Measurements from ENCODE around the gene RHOB. TPM values are rescaled to one million over a fixed set of nuclear protein-coding genes. Genes with fewer than 3 reads are reported as not detected.

RHOB gene
- total RNA-seq, 1 donor: 161 TPM

DNA sequence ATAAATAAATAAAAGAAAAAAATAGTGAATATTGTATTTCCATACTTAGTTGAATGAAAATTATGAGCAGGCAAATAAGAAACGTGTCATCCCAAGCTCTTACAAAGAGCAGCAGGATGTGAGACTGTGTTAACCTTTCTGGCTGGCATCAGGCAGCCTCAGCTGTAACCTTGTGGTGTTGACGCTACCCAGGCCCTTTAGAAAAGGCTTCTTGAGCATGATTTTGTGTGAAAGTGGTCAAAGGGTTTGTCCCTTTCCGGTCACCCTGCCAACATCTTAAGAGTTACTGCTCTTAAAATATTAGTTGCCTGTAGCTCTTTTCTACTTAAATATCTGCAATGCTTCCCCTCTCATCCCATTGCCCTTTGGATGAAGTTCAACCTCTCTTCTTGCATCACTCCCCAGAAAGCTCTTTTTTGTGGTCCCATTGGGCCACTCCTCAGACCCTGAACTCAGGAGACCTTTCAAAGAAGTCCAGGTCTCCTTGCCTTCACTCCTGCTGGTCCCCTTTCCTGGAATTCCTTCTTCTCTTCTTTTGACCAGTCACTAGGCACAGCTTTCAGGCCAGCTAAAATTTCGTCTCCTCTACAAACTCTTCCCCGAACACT is 35.0 kb downstream of the RHOB start:
- TF ChIP-seq CTCF (IDR thresholded peaks at IDR 0.05; ENCODE audit: extremely low read depth, low read depth, low read length): no peak
- no peak overlapping the region for H3K27ac ChIP-seq (ENCODE audit: low read depth, low read length)
- no peaks in the 10 kb centered on the region for H3K4me1 ChIP-seq (ENCODE audit: insufficient read depth, low read length)

DNA sequence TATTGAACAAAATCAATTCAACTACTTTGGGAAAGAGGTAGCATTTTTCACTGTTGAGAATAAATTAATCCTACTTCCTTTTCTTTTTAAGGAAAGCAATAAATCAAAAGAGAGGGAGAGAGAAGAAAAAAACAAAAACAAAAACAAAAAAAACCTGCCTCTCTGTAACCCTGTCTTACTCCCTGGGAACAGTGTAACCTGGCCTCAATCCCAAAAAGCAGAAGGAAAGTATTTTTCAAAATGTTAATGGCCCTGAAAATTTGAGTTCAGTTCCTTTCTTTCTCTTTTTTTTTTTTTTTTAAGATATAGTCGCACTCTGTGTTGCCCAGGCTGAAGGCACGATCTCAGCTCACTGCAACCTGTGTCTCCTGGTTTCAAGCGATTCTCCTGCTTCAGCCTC is 35.9 kb downstream of the RHOB start:
- Histone ChIP-seq H2AFZ (ENCODE audit: low read length) (no peak overlapping the region), H3K27me3 (ENCODE audit: insufficient read depth, low read length) (no peaks in the 10 kb centered on the region), H3K4me3 (ENCODE audit: insufficient read depth, low read length) (no peak overlapping the region), H3K79me2 (ENCODE audit: insufficient read depth, low read length) (no peaks in the 10 kb centered on the region), H3K36me3 (ENCODE audit: insufficient read depth, low read length) (no peaks in the 10 kb centered on the region), H3K9me3 (ENCODE audit: low read depth, low read length) (no peaks in the 10 kb centered on the region), H4K20me1 (ENCODE audit: insufficient read depth, low read length) (no peaks in the 10 kb centered on the region), H3K4me1 (ENCODE audit: insufficient read depth, low read length) (no peaks in the 10 kb centered on the region), H3K4me2 (ENCODE audit: insufficient read depth, low read length) (no peak overlapping the region), H3K27ac (ENCODE audit: low read depth, low read length) (no peak overlapping the region)
- no peak for TF ChIP-seq CTCF (IDR thresholded peaks at IDR 0.05; ENCODE audit: extremely low read depth, low read depth, low read length)
- no peak for DNase-seq (ENCODE audit: insufficient read length, low spot score, missing footprints)

More for the DNA sequence above, 35.0 kb downstream of the RHOB start:
- no peak overlapping the region for H3K4me3 ChIP-seq (ENCODE audit: insufficient read depth, low read length)
- H3K36me3 ChIP-seq (ENCODE audit: insufficient read depth, low read length): no peaks in the 10 kb centered on the region
- no peaks in the 10 kb centered on the region for H3K27me3 ChIP-seq (ENCODE audit: insufficient read depth, low read length)
- DNase-seq (ENCODE audit: insufficient read length, low spot score, missing footprints): no peak
- H3K79me2 ChIP-seq (ENCODE audit: insufficient read depth, low read length): no peaks in the 10 kb centered on the region
- no peak overlapping the region for H3K4me2 ChIP-seq (ENCODE audit: insufficient read depth, low read length)
- H4K20me1 ChIP-seq (ENCODE audit: insufficient read depth, low read length): no peaks in the 10 kb centered on the region
- H2AFZ ChIP-seq (ENCODE audit: low read length): no peak overlapping the region
- no peaks in the 10 kb centered on the region for H3K9me3 ChIP-seq (ENCODE audit: low read depth, low read length)

GRCh38 chr2:20483194-20483895 is 36.5 kb downstream of the RHOB start:
- H3K9me3 ChIP-seq (ENCODE audit: low read depth, low read length): no peaks in the 10 kb centered on the region
- no peak overlapping the region for H3K27ac ChIP-seq (ENCODE audit: low read depth, low read length)
- no peak overlapping the region for H3K4me2 ChIP-seq (ENCODE audit: insufficient read depth, low read length)
- no peaks in the 10 kb centered on the region for H3K4me1 ChIP-seq (ENCODE audit: insufficient read depth, low read length)
- no peaks in the 10 kb centered on the region for H4K20me1 ChIP-seq (ENCODE audit: insufficient read depth, low read length)
- no peak overlapping the region for H3K4me3 ChIP-seq (ENCODE audit: insufficient read depth, low read length)
- H3K36me3 ChIP-seq (ENCODE audit: insufficient read depth, low read length): no peaks in the 10 kb centered on the region
- no peaks in the 10 kb centered on the region for H3K27me3 ChIP-seq (ENCODE audit: insufficient read depth, low read length)
- H2AFZ ChIP-seq (ENCODE audit: low read length): no peak overlapping the region
- no peak for DNase-seq (ENCODE audit: insufficient read length, low spot score, missing footprints)
- H3K79me2 ChIP-seq (ENCODE audit: insufficient read depth, low read length): no peaks in the 10 kb centered on the region
- TF ChIP-seq CTCF (IDR thresholded peaks at IDR 0.05; ENCODE audit: extremely low read depth, low read depth, low read length): no peak

GRCh38 chr2:20484034-20484617 is 37.3 kb downstream of the RHOB start:
- TF ChIP-seq CTCF (IDR thresholded peaks at IDR 0.05; ENCODE audit: extremely low read depth, low read depth, low read length): no peak
- no peaks in the 10 kb centered on the region for H3K36me3 ChIP-seq (ENCODE audit: insufficient read depth, low read length)
- H3K79me2 ChIP-seq (ENCODE audit: insufficient read depth, low read length): no peaks in the 10 kb centered on the region
- H3K4me3 ChIP-seq (ENCODE audit: insufficient read depth, low read length): no peak overlapping the region
- H3K27ac ChIP-seq (ENCODE audit: low read depth, low read length): no peak overlapping the region
- DNase-seq (ENCODE audit: insufficient read length, low spot score, missing footprints): no peak
- no peaks in the 10 kb centered on the region for H3K4me1 ChIP-seq (ENCODE audit: insufficient read depth, low read length)
- no peaks in the 10 kb centered on the region for H3K9me3 ChIP-seq (ENCODE audit: low read depth, low read length)
- no peaks in the 10 kb centered on the region for H3K27me3 ChIP-seq (ENCODE audit: insufficient read depth, low read length)
- no peak overlapping the region for H3K4me2 ChIP-seq (ENCODE audit: insufficient read depth, low read length)
- no peak overlapping the region for H2AFZ ChIP-seq (ENCODE audit: low read length)
- no peaks in the 10 kb centered on the region for H4K20me1 ChIP-seq (ENCODE audit: insufficient read depth, low read length)
